Measurements from ENCODE around the gene RAD51B. TPM values are rescaled to one million over a fixed set of nuclear protein-coding genes. Genes with fewer than 3 reads are reported as not detected.

RAD51B gene
- polyA plus RNA-seq, 1 donor (not counting 4 experiments of a cell fraction or from before 2014, with no cell fraction given) = 13.3 TPM

DNA sequence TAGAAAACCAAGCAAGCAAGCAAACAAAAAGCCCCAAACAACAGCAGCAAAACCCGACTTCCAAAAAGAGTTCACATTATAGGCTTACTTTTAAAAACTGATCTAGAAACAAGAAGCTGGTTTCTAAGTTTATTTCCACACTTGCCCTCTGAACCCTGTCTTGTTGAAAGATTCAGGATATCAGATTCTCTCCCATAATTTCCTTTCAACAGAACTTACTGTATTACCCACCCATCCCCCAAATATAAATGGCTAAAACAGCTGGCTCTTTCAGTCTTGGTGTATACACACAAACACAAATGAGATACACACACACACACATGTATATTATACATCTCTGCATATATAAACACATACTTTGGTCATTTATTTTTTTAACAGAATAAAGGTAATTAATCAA, 512.4 kb downstream of the RAD51B start:
- Histone ChIP-seq H3K9ac (ENCODE audit: control insufficient read depth, extremely low read depth, insufficient read depth, low read length) (no peak overlapping the region), H3K9me3 (ENCODE audit: control insufficient read depth, low read depth, low read length) (no peaks in the 10 kb centered on the region), H3K36me3 (ENCODE audit: control insufficient read depth in 2 of 2, extremely low read depth in 1 of 2, insufficient read depth in 2 of 2, low read length in 2 of 2) (no peaks in the 10 kb centered on the region), H3K27ac (ENCODE audit: control insufficient read depth, insufficient read depth, low read length) (no peak overlapping the region), H3K9me1 (ENCODE audit: control insufficient read depth, extremely low read depth, insufficient read depth, low read length) (no peaks in the 10 kb centered on the region), H3K4me1 (ENCODE audit: control insufficient read depth, extremely low read depth, insufficient read depth, low read length) (no peaks in the 10 kb centered on the region), H3K4me3 (ENCODE audit: control insufficient read depth in 2 of 3, extremely low read depth in 1 of 3, insufficient read depth in 2 of 3, low read depth in 1 of 3, low read length in 3 of 3) (no peak overlapping the region), H3K27me3 (ENCODE audit: control insufficient read depth, extremely low read depth, insufficient read depth, low read length) (no peaks in the 10 kb centered on the region), H4K20me1 (ENCODE audit: control insufficient read depth, extremely low read depth, insufficient read depth, low read length) (no peaks in the 10 kb centered on the region), H3K79me2 (ENCODE audit: control insufficient read depth, insufficient read depth, low read length) (no peaks in the 10 kb centered on the region), H3K4me2 (ENCODE audit: control insufficient read depth, extremely low read depth, insufficient read depth, low read depth, low read length) (no peak overlapping the region), H2AFZ (ENCODE audit: control insufficient read depth, low read length) (no peak overlapping the region)
- dilution Hi-C loops (cut with MboI; ENCODE audit: extremely low pct_ligation_motif_present, low sequenced_read_pairs) = no loop called here
- DNase-seq (ENCODE audit: low read depth, low spot score) = no peak
- TF ChIP-seq, protein P1, sequence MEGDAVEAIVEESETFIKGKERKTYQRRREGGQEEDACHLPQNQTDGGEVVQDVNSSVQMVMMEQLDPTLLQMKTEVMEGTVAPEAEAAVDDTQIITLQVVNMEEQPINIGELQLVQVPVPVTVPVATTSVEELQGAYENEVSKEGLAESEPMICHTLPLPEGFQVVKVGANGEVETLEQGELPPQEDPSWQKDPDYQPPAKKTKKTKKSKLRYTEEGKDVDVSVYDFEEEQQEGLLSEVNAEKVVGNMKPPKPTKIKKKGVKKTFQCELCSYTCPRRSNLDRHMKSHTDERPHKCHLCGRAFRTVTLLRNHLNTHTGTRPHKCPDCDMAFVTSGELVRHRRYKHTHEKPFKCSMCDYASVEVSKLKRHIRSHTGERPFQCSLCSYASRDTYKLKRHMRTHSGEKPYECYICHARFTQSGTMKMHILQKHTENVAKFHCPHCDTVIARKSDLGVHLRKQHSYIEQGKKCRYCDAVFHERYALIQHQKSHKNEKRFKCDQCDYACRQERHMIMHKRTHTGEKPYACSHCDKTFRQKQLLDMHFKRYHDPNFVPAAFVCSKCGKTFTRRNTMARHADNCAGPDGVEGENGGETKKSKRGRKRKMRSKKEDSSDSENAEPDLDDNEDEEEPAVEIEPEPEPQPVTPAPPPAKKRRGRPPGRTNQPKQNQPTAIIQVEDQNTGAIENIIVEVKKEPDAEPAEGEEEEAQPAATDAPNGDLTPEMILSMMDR (optimal IDR thresholded peaks at IDR 0.05 in 1 of 3, IDR thresholded peaks at IDR 0.05 in 1 of 3, conservative IDR thresholded peaks at IDR 0.05 in 1 of 3; ENCODE audit: extremely low read depth in 1 of 3, insufficient read depth in 2 of 3, low read length in 3 of 3) = no peak
- TF ChIP-seq EZH2 (IDR thresholded peaks at IDR 0.05; ENCODE audit: low read length) = no peak
- FAIRE-seq = peak; percentile 52

DNA sequence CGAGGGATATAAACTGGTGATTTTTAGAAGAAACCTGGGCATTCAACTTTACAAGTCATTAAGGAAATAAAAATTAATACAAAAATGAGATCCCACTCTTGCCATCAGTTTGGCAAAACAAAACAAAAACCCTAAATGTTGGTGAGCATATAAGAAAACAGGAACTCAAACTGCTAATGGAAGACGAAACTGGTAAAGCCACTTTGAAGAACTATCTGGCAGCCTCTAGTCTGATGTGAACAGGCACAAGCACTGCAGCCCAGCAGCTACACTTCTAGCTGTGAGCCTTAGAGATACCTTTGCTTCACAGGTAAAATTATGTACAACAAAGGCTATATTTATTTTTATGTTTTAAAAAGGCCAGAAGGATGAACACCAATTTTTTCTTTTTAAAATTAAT, 513.7 kb downstream of the RAD51B start:
- Histone ChIP-seq H4K20me1 (ENCODE audit: control insufficient read depth, extremely low read depth, insufficient read depth, low read length) (no peaks in the 10 kb centered on the region), H3K4me3 (ENCODE audit: control insufficient read depth in 2 of 3, extremely low read depth in 1 of 3, insufficient read depth in 2 of 3, low read depth in 1 of 3, low read length in 3 of 3) (no peak overlapping the region), H3K27ac (ENCODE audit: control insufficient read depth, insufficient read depth, low read length) (no peak overlapping the region), H3K79me2 (ENCODE audit: control insufficient read depth, insufficient read depth, low read length) (no peaks in the 10 kb centered on the region), H3K4me2 (ENCODE audit: control insufficient read depth, extremely low read depth, insufficient read depth, low read depth, low read length) (no peak overlapping the region), H3K36me3 (ENCODE audit: control insufficient read depth in 2 of 2, extremely low read depth in 1 of 2, insufficient read depth in 2 of 2, low read length in 2 of 2) (no peaks in the 10 kb centered on the region), H3K9me1 (ENCODE audit: control insufficient read depth, extremely low read depth, insufficient read depth, low read length) (no peaks in the 10 kb centered on the region), H2AFZ (ENCODE audit: control insufficient read depth, low read length) (no peak overlapping the region), H3K9me3 (ENCODE audit: control insufficient read depth, low read depth, low read length) (no peaks in the 10 kb centered on the region), H3K4me1 (ENCODE audit: control insufficient read depth, extremely low read depth, insufficient read depth, low read length) (no peaks in the 10 kb centered on the region), H3K9ac (ENCODE audit: control insufficient read depth, extremely low read depth, insufficient read depth, low read length) (no peak overlapping the region), H3K27me3 (ENCODE audit: control insufficient read depth, extremely low read depth, insufficient read depth, low read length) (no peaks in the 10 kb centered on the region)
- DNase-seq (ENCODE audit: low read depth, low spot score) = no peak
- no peak for FAIRE-seq
- TF ChIP-seq, protein P1 (optimal IDR thresholded peaks at IDR 0.05 in 1 of 3, IDR thresholded peaks at IDR 0.05 in 1 of 3, conservative IDR thresholded peaks at IDR 0.05 in 1 of 3; ENCODE audit: extremely low read depth in 1 of 3, insufficient read depth in 2 of 3, low read length in 3 of 3) = no peak
- dilution Hi-C loops (cut with MboI; ENCODE audit: extremely low pct_ligation_motif_present, low sequenced_read_pairs) = no loop called here

Measured in keratinocyte (primary cell).